ENCODE measurements around the gene PCDHA10.
"Not testable (repeated sequence)": the region's sequence is repeated elsewhere in the genome, so short reads cannot be mapped to it uniquely, and the experiment has no call there.

The PCDHA10 gene

GRCh38 chr5:140842798-140843733 is 12.6 kb upstream of the PCDHA10 start:
- no peak for DNase-seq

- DNase-seq = not testable (repeated sequence)
Measured at GRCh38 chr5:140848139-140849102, 7.3 kb upstream of the PCDHA10 start, which contains the start of gene PCDHA9. PCDHA9 (plus strand) TSS chr5:140848382; CDS start chr5:140848496, 114 bp downstream.

GRCh38 chr5:140849831-140850634 is 5.7 kb upstream of the PCDHA10 start:
- DNase-seq = not testable (repeated sequence)

- DNase-seq = no peak
Measured at GRCh38 chr5:140857177-140857986, 1.7 kb downstream of the PCDHA10 start.

GRCh38 chr5:140857987-140858240 is 2.2 kb downstream of the PCDHA10 start:
- no peak for DNase-seq

- no peak for DNase-seq
Measured at GRCh38 chr5:140862441-140863295, 7.0 kb downstream of the PCDHA10 start.

- no peak for DNase-seq
Measured at GRCh38 chr5:140868721-140869554, 13.2 kb downstream of the PCDHA10 start, which contains the start of gene PCDHA11. PCDHA11 (plus strand) TSS chr5:140868957; CDS start chr5:140869104, 147 bp downstream.

- DNase-seq = no peak
Measured at GRCh38 chr5:140869555-140869886, 13.8 kb downstream of the PCDHA10 start.

GRCh38 chr5:140870221-140871201 is 14.8 kb downstream of the PCDHA10 start:
- no peak for DNase-seq

- DNase-seq = no peak
Measured at GRCh38 chr5:140875085-140876065, 19.7 kb downstream of the PCDHA10 start, which contains the start of gene PCDHA12. PCDHA12 (plus strand) TSS chr5:140875308; CDS start chr5:140875473, 165 bp downstream.

- not testable (repeated sequence) for DNase-seq
Measured at GRCh38 chr5:140876541-140877261, 21.0 kb downstream of the PCDHA10 start.

GRCh38 chr5:140877262-140877581 is 21.5 kb downstream of the PCDHA10 start:
- DNase-seq = no peak

GRCh38 chr5:140881889-140882590 is 26.3 kb downstream of the PCDHA10 start, which contains the start of gene PCDHA13:
PCDHA13 (plus strand) TSS chr5:140882124; CDS start chr5:140882269, 145 bp downstream.
- no peak for DNase-seq

GRCh38 chr5:140882591-140882899 is 26.8 kb downstream of the PCDHA10 start:
- DNase-seq = no peak

- DNase-seq = no peak
Measured at GRCh38 chr5:140883373-140883772, 27.7 kb downstream of the PCDHA10 start.
